VCaP (cell line): ENCODE data around the gene ZNF667.

Experiments
- H3K27ac ChIP-seq: fragments of 450-650 bp; 2 replicates; pipeline ENCODE4 v1.5.1; 2017
- CTCF ChIP-seq: fragments of 450-650 bp; conservative IDR thresholded peaks from 2 replicates; pipeline ENCODE4 v1.5.1; 2017; ENCODE audit warnings: mild to moderate bottlenecking, moderate library complexity

The ZNF667 gene

DNA sequence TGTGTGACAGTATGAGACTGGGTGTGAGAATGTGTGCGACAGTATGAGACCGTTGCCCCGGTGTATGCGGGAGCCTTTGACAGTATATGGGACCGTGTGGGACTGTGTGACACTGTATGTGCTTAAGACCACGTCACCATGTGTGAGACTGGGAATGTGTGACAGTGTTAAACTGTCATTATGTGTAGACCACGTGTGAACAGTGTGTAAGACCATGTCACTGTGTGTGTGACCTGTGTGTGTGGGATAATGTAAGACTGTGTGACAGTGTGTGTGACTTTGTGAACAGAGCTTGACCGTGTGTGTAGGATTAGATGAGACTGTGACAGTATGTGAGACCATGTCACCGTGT is 72.5 kb downstream of the ZNF667 start:
- peak overlapping the region; percentile 96 for H3K27ac ChIP-seq
- TF ChIP-seq CTCF, result no peak

GRCh38 chr19:56403764-56404704 is 73.1 kb downstream of the ZNF667 start, which contains the start of gene ZNF583:
Gene ZNF583 (plus strand): TSS chr19:56404332. CDS start chr19:56407115, 2,783 bp downstream.
- no peak for TF ChIP-seq CTCF

GRCh38 chr19:56403261-56403660 is 73.9 kb downstream of the ZNF667 start:
- peak overlapping the region; percentile 96 for H3K27ac ChIP-seq

More at GRCh38 chr19:56403764-56404704, 73.1 kb downstream of the ZNF667 start, which contains the start of gene ZNF583:
- H3K27ac ChIP-seq, result peak within 1 kb of the TSS; percentile 96

DNA sequence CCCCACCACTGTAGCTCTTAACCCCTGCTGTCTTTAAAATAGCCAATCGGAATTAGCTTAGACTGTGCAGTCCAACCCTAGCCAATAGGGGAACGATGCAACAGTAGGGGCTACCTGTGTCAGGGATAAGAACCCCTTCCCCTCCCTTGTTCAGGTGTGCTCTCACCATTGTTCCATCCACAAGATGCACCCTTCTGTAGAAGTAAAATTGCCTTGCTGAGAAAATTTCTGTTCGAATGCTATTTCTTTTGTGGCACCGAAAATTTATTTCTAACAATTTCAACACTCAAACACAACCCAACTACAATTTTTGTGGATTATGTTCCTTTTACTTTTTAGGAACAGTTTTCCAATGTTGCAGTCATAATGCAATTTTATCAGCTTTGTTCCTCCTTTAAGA is 76.7 kb downstream of the ZNF667 start:
- no peak for TF ChIP-seq CTCF
- H3K27ac ChIP-seq, result peak overlapping the region; percentile 96

More at GRCh38 chr19:56403261-56403660, 73.9 kb downstream of the ZNF667 start:
- TF ChIP-seq CTCF, result no peak

DNA sequence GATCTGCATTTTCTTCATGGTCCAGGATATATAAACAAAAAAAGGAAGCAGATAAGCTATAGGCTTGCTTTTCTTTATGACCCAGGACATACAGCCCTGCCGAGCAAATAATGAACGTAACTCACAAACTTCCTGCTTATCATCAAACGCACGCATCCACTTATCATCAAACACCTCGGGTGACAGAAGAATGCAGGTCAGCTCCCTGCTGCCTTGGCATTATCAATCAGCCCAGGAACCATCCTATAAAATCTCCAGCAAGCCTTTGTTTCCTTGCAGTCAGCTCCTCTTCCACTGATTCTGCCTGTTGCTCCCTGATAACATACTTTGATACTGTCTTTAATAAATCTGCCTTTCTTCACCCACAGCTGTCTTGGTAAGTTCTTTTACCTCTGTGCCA is 78.3 kb downstream of the ZNF667 start:
- H3K27ac ChIP-seq, result no peak overlapping the region
- TF ChIP-seq CTCF, result no peak

GRCh38 chr19:56393119-56394012 is 83.8 kb downstream of the ZNF667 start, which contains the start of gene ZNF582:
Gene ZNF582 (minus strand): TSS chr19:56393534. CDS start chr19:56391752, 1,782 bp downstream.
- peak within 1 kb of the TSS; percentile 94 for H3K27ac ChIP-seq

More at GRCh38 chr19:56393119-56394012, 83.8 kb downstream of the ZNF667 start, which contains the start of gene ZNF582:
- peak; percentile 95 for TF ChIP-seq CTCF
